H9 (cell line): Measurements from ENCODE around the gene MMP15. TPM values are rescaled to one million over a fixed set of nuclear protein-coding genes. Genes with fewer than 3 reads are reported as not detected.
A peak's percentile ranks its signal among the peaks of the same experiment; 100 is the strongest.

ENCODE experiments used
- DNase-seq: peaks from one replicate; pipeline ENCODE4 v3.0.0-alpha.2; 2017
- H2AFZ ChIP-seq: one replicate; pipeline ENCODE4 v1.6.1; 2013; ENCODE audit warnings: mild to moderate bottlenecking, low read length, control low read depth, moderate library complexity
- H2AK5ac ChIP-seq: 2 replicates; pipeline ENCODE4 v1.6.1; 2013; ENCODE audit warnings: low read length, control low read depth, mixed read lengths; ENCODE audit not compliant: insufficient read length
- H2BK120ac ChIP-seq: one replicate; pipeline ENCODE4 v1.6.1; 2013; ENCODE audit warnings: low read depth, mild to moderate bottlenecking, low read length, control low read depth, inconsistent platforms; ENCODE audit not compliant: poor library complexity, severe bottlenecking
- H2BK12ac ChIP-seq: 2 replicates; pipeline ENCODE4 v1.6.1; 2013; ENCODE audit warnings: low read length, control low read depth, mixed read lengths, low read depth; ENCODE audit not compliant: insufficient read length
- H2BK15ac ChIP-seq: 2 replicates; pipeline ENCODE4 v1.6.1; 2013; ENCODE audit warnings: low read depth, low read length, control low read depth
- H2BK20ac ChIP-seq: one replicate; pipeline ENCODE4 v1.6.1; 2013; ENCODE audit warnings: low read depth, mild to moderate bottlenecking, low read length, control low read depth, inconsistent platforms; ENCODE audit not compliant: poor library complexity, severe bottlenecking
- H2BK5ac ChIP-seq: 2 replicates; pipeline ENCODE4 v1.6.1; 2013; ENCODE audit warnings: low read length, control low read depth, mixed read lengths; ENCODE audit not compliant: insufficient read length
- H3K14ac ChIP-seq: 2 replicates; pipeline ENCODE4 v1.6.1; 2013; ENCODE audit warnings: low read length, control low read depth; ENCODE audit not compliant: insufficient read depth
- H3K18ac ChIP-seq: 2 replicates; pipeline ENCODE4 v1.6.1; 2013; ENCODE audit warnings: low read depth, mild to moderate bottlenecking, mixed read lengths, low read length, control low read depth; ENCODE audit not compliant: insufficient read length
- H3K23ac ChIP-seq: 2 replicates; pipeline ENCODE4 v1.6.1; 2013; ENCODE audit warnings: low read length, control low read depth, mixed read lengths, low read depth; ENCODE audit not compliant: insufficient read length
- H3K23me2 ChIP-seq: 2 replicates; pipeline ENCODE4 v1.6.1; 2013; ENCODE audit warnings: low read depth, mild to moderate bottlenecking, mixed read lengths, low read length, control low read depth; ENCODE audit not compliant: insufficient read length, poor library complexity, severe bottlenecking
- H3K27ac ChIP-seq: 2 replicates; pipeline ENCODE4 v1.5.1; 2013; ENCODE audit warnings: low read length, control low read depth, mixed read lengths, low read depth; ENCODE audit not compliant: insufficient read length
- H3K27me3 ChIP-seq: 2 replicates; pipeline ENCODE4 v1.6.1; 2013; ENCODE audit warnings: low read length, control low read depth, inconsistent platforms; ENCODE audit not compliant: insufficient read depth
- H3K4ac ChIP-seq: 2 replicates; pipeline ENCODE4 v1.6.1; 2013; ENCODE audit warnings: low read depth, mild to moderate bottlenecking, control low read depth, inconsistent platforms, low read length, moderate library complexity
- H3K4me1 ChIP-seq: 2 replicates; pipeline ENCODE4 v1.6.1; 2013; ENCODE audit warnings: low read length, control low read depth, inconsistent platforms; ENCODE audit not compliant: insufficient read depth
- H3K4me2 ChIP-seq: 2 replicates; pipeline ENCODE4 v1.6.1; 2013; ENCODE audit warnings: low read length, control low read depth, mixed read lengths; ENCODE audit not compliant: insufficient read length, insufficient read depth
- H3K56ac ChIP-seq: 2 replicates; pipeline ENCODE4 v1.6.1; 2013; ENCODE audit warnings: low read depth, mild to moderate bottlenecking, mixed read lengths, low read length, control low read depth; ENCODE audit not compliant: insufficient read length
- H3K79me1 ChIP-seq: 2 replicates; pipeline ENCODE4 v1.6.1; 2013; ENCODE audit warnings: low read depth, mild to moderate bottlenecking, moderate library complexity, low read length, control low read depth, inconsistent platforms; ENCODE audit not compliant: insufficient read depth, poor library complexity, severe bottlenecking
- H3K79me2 ChIP-seq: 2 replicates; pipeline ENCODE4 v1.6.1; 2013; ENCODE audit warnings: low read length, control low read depth, inconsistent platforms; ENCODE audit not compliant: insufficient read depth
- H3K9ac ChIP-seq: 2 replicates; pipeline ENCODE4 v1.6.1; 2013; ENCODE audit warnings: low read length, control low read depth, mixed read lengths; ENCODE audit not compliant: insufficient read length; ENCODE audit errors: extremely low read depth
- H3K9me3 ChIP-seq: one replicate; pipeline ENCODE4 v1.6.1; 2013; ENCODE audit warnings: low read depth, low read length, inconsistent platforms; ENCODE audit not compliant: control insufficient read depth
- H3T11ph ChIP-seq: one replicate; pipeline ENCODE4 v1.6.1; 2013; ENCODE audit warnings: mild to moderate bottlenecking, low read length, control low read depth, inconsistent platforms
- H4K20me1 ChIP-seq: one replicate; pipeline ENCODE4 v1.6.1; 2013; ENCODE audit not compliant: control insufficient read depth, insufficient read length, insufficient read depth
- H4K5ac ChIP-seq: 2 replicates; pipeline ENCODE4 v1.6.1; 2013; ENCODE audit warnings: low read depth, mild to moderate bottlenecking, mixed read lengths, low read length, control low read depth; ENCODE audit not compliant: insufficient read length
- H4K8ac ChIP-seq: replicated peaks from 2 replicates; pipeline ENCODE4 v1.6.1; 2013; ENCODE audit warnings: low read length, control low read depth, mixed read lengths, low read depth; ENCODE audit not compliant: insufficient read length
- H4K91ac ChIP-seq: 2 replicates; pipeline ENCODE4 v1.6.1; 2013; ENCODE audit warnings: low read depth, mild to moderate bottlenecking, moderate library complexity, mixed read lengths, low read length, control low read depth; ENCODE audit not compliant: insufficient read length
- H3K27ac Mint-ChIP-seq, 3 experiments: 2 replicates in 2 of 3; 3 replicates in 1 of 3; pipeline ENCODE4 v1.8.0; 2020 to 2021; ENCODE audit warnings: mixed read lengths in 3 of 3, mild to moderate bottlenecking in 1 of 3, moderate library complexity in 1 of 3
- H3K27me3 Mint-ChIP-seq: 2 replicates; pipeline ENCODE4 v1.8.0; 2021; ENCODE audit warnings: low read depth, mild to moderate bottlenecking, moderate library complexity, mixed read lengths
- H3K36me3 Mint-ChIP-seq, 3 experiments: 2 replicates in 2 of 3; 3 replicates in 1 of 3; pipeline ENCODE4 v1.8.0; 2020 to 2021; ENCODE audit warnings: low read depth in 3 of 3, mixed read lengths in 3 of 3; ENCODE audit not compliant: insufficient read depth in 1 of 3
- H3K4me1 Mint-ChIP-seq, 2 experiments: 2 replicates each; pipeline ENCODE4 v1.8.0; 2020; ENCODE audit warnings: mixed read lengths in 2 of 2
- H3K4me3 Mint-ChIP-seq, 2 experiments: 2 replicates in 1 of 2; 3 replicates in 1 of 2; pipeline ENCODE4 v1.8.0; 2020 to 2021; ENCODE audit warnings: mild to moderate bottlenecking in 2 of 2, mixed read lengths in 2 of 2, moderate library complexity in 1 of 2
- H3K9me3 Mint-ChIP-seq, 2 experiments: 2 replicates in 1 of 2; 3 replicates in 1 of 2; pipeline ENCODE4 v1.8.0; 2020; ENCODE audit warnings: mild to moderate bottlenecking in 2 of 2, mixed read lengths in 2 of 2, moderate library complexity in 1 of 2
- CTCF ChIP-seq: fragments of 200-600 bp; sonication (generic); conservative IDR thresholded peaks from 3 replicates; pipeline ENCODE4 v1.8.0; 2021; ENCODE audit warnings: antibody characterized with exemption, mild to moderate bottlenecking
- WGBS: extraction: QIAGEN DNeasy Blood & Tissue Kit; methylation state at CpG from one replicate; pipeline ENCODE4 v1.1.7; 2013; ENCODE audit warnings: missing lambda C conversion rate, low lambda C conversion rate, mixed read lengths; ENCODE audit not compliant: insufficient read length; ENCODE audit errors: extremely low coverage; 5-methylcytosine and 5-hydroxymethylcytosine counted together
- total RNA-seq: library from RNA; stranded (reverse); gene quantifications from 2 replicates; pipeline ENCODE4 v1.2.1, GENCODE V29; 2021

Gene MMP15
- total RNA-seq, 1 experiment from 2014 or later = 32.9 TPM

- no peak for DNase-seq
- Histone ChIP-seq H2BK12ac (no peak overlapping the region), H3K56ac (no peak overlapping the region), H2BK5ac (no peak overlapping the region), H2BK20ac (no peak overlapping the region), H3K9me3 (no peaks in the 10 kb centered on the region), H3K79me2 (no peaks in the 10 kb centered on the region), H2AFZ (no peak overlapping the region), H3K79me1 (no peaks in the 10 kb centered on the region), H3K14ac (no peak overlapping the region; the same call in 1 of the 2 replicates), H4K20me1 (no peaks in the 10 kb centered on the region), H3K23me2 (no peaks in the 10 kb centered on the region), H3K27ac (no peak overlapping the region), H3K4me2 (no peak overlapping the region), H4K91ac (peak overlapping the region; percentile 28), H3T11ph (no peak overlapping the region), H4K5ac (no peak overlapping the region), H4K8ac (no peak overlapping the region), H2AK5ac (no peak overlapping the region), H3K4ac (no peak overlapping the region; the same call in 1 of the 2 replicates), H3K23ac (no peak overlapping the region), H2BK15ac (no peak overlapping the region), H2BK120ac (no peak overlapping the region), H3K9ac (no peak overlapping the region), H3K4me1 (no peaks in the 10 kb centered on the region; the same call in 1 of the 2 replicates), H3K18ac (peak overlapping the region; percentile 19), H3K27me3 (no peaks in the 10 kb centered on the region)
- Mint-ChIP-seq H3K27me3 (peaks cover 3% of the 10 kb centered on the region), H3K4me1 (peaks cover 7 to 8% of the 10 kb centered on the region in 2 experiments), H3K27ac (0 out of 7 replicates have a peak overlapping the region, but pooled peaks of 2 of the 3 experiments have one; percentile 8 to 28), H3K36me3 (peaks cover 4 to 14% (median 12%) of the 10 kb centered on the region in 3 experiments; a peak in 6 of 7 replicates), H3K9me3 (no peaks in the 10 kb centered on the region), H3K4me3 (no peak overlapping the region)
- no peak for TF ChIP-seq CTCF
- no CpG with 5 or more reads among the region's 8 CpGs for WGBS
Observed at GRCh38 chr16:57993438-57993837, 32.1 kb upstream of the MMP15 start.
